ENCODE results near the gene P2RX3.

Gene P2RX3

DNA sequence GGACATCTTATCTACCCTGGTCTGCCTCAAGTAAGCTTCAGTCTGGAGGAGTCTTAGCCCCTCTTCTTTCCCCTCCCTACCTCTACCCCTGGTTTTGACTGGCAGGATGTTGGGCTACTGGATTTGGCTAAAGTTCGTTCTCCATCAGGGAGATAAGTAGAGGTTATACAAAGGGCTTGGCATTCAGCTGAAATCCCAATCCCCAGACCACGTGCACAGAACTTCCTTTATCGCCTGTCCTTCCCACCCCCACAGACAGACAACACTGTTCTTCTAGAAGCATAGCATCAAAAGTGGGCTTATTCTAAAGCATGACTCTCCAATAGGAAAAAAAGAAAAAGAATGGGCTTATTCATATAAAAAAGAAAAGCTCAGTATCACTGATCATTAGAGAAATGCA is 35.0 kb downstream of the P2RX3 start:
- no peak for DNase-seq (ENCODE audit: low read depth)

- DNase-seq (ENCODE audit: low read depth), result no peak
These were observed 36.8 kb downstream of the P2RX3 start for GRCh38 chr11:57374966-57375365.

DNA sequence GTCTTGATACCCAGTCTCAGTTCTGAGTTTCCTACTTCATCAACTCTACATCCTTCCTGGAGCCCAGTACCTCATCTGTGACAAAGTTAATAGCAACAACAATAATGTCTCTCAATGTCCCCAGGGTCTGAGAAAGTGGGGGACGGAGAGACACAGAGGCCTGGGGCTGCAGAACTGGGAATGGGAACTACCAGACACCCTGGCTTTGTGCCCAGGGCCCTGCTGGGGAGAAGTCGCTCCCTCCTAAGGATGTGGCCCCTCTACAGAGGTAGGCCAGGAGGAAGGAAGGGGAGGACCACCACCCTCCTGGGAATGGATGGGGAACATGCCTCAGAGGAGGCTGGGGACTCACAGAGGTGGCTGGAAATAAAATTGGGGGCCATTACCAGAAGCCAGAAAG is 37.3 kb downstream of the P2RX3 start:
- no peak for DNase-seq (ENCODE audit: low read depth)

DNA sequence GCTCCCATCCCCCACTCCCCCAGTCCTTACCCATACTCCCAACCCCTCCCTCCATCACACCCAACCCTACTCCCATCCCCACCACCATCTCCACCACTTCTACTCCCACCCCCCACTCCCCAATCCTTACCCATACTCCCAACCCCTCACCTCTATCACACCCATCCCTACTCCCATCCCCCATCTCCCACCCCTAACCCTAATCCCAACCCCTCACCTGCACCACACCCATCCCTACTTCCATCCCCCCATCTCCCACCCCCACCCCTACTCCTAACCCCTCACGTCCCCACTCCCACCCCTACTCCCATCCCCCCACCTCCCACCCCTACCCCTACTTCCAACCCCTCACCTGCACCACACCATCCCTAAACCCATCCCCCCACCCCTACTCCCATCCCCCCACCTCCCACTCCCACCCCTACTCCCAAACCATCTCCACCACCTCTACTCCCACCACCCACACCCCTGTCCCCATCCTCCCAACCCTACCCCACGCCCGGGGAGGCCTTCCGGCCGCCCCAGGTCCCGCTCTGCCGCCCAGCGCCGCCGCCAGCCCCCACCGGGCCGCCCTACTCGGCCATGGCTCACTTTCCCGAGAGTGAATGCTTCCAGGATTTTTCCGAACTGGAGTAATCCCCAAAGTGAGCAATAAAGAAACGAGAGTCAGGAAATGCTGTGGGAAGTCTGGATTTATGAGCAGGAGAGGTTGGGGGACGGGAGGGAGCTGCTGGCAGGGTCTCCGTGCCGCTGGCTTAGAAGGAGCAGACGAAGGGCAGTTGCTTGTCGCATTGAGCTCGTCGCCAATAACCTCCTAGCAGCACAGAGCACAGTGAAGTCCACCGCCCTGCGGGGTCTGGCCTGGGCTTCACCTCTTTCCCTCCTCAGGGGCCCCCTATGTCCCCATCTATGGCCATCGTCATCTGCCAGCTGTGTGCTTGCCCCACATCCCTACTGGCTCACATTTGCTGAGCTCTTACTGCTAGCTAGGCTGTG is 38.2 kb downstream of the P2RX3 start:
- no peak for DNase-seq (ENCODE audit: low read depth)

- DNase-seq (ENCODE audit: low read depth), result no peak
These were observed 39.0 kb downstream of the P2RX3 start for GRCh38 chr11:57377107-57377506.

- DNase-seq (ENCODE audit: low read depth), result peak; percentile 36
These were observed 40.0 kb downstream of the P2RX3 start for GRCh38 chr11:57378186-57378585.

- DNase-seq (ENCODE audit: low read depth), result peak; percentile 35
These were observed 41.6 kb downstream of the P2RX3 start for GRCh38 chr11:57379732-57380131.

DNA sequence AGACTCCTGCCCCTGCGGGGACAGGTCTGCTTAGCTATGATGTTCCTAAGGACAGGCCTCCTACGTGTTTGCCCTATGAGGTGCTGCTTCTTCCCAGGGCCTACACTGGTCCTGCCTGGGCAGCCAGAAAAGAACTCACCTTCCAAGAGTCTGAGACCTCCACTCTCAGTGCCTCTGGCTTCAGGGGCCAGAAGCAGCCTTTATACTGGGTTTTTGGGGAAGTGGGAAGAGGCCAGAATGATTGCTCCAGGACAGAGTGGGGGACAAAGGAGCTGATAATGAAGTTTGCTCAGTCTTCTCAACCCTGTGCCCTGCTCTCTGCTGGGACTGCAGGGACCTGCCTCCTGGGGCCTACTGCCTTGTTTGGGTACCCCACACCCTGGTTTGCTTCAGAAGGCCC is 42.8 kb downstream of the P2RX3 start, which contains the start of gene PRG3:
Gene PRG3 (minus strand): TSS at position 176 of the 400 bp plus-strand sequence. CDS start 442 bp downstream, outside the sequence.
- no peak for DNase-seq (ENCODE audit: low read depth)

DNA sequence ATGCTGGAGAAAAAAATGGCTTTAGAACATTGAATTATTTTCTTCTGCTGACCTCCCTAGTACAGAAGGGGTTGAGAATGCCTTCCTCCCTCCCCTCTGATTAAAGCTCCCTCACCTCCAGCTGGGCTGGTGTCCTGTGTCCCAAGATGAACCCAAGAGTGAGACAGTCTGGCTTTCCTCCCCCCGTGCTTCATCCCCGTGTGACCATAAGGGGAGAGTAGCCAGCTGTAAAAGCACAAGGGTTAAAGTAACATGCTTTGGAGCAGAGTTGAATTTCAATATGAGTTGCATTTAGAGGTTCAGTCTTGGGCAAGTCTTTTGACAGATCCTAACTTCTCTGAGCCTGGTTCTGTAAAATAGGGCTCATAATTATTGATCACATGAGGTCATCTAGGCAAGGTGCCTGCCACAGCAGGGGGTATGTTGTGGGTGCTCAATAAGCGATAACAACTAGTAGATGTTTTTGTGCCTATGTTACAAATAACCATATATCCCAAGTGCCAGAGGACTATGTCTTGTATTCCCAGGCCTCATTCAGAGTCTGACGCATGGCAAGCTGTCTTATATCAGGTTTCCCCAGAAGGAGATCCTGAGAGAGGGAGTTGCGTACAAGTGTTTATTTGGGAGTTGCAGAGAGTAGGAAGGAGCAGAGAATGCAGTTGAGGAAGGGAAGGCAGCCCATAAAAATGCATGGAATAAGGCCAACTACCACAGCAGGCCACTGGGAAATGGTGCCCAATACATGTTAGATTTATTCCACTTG is 48.2 kb downstream of the P2RX3 start:
- no peak for DNase-seq (ENCODE audit: low read depth)

- no peak for DNase-seq (ENCODE audit: low read depth)
These were observed 49.3 kb downstream of the P2RX3 start for GRCh38 chr11:57387289-57388030.

- DNase-seq (ENCODE audit: low read depth), result no peak
These were observed 52.4 kb downstream of the P2RX3 start, which contains the start of gene PRG2 for GRCh38 chr11:57390535-57390934. Gene PRG2, minus strand, starts transcription at chr11:57390650. Its CDS starts 706 bp downstream, at chr11:57389944.

DNA sequence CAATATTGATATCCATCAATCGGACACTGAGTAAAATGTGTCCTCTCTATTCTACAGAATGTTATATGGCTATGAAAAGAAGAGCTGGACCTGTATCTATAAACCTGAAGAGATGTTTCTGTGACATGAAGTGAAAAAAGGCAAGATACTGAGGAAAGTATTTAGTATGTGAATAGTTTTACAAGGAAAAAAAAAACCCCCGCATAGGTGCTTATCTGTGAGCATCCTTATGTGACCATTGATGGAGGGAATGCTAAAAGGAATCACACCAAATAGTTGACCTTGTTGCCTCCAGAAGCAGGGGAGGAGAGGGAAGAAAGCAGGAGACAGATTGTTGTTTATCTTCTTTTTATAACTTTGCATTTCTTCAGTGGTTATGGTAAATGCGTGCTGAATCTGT is 53.0 kb downstream of the P2RX3 start:
- DNase-seq (ENCODE audit: low read depth), result no peak

DNA sequence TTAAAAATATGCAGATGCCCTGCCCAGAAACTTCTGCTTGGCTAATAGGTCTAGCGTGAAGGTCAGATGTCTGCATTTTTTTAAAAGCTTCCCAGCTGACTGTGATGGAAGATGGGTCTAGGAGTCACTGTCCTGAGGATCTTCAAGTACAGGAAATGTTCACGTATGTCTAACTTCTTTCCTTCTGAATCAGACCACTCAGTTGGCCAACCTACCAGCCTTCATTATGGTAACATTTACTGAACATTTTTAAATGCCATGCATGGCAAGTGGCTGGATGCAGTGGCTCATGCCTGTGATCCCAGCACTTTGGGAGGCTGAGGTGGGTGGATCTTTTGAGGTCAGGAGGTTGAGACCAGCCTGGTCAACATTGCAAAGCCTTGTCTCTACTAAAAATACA is 53.4 kb downstream of the P2RX3 start:
- no peak for DNase-seq (ENCODE audit: low read depth)

- no peak for DNase-seq (ENCODE audit: low read depth)
These were observed 54.1 kb downstream of the P2RX3 start for GRCh38 chr11:57392066-57392762.

GRCh38 chr11:57392763-57393105 is 54.6 kb downstream of the P2RX3 start:
- DNase-seq (ENCODE audit: low read depth), result no peak

DNA sequence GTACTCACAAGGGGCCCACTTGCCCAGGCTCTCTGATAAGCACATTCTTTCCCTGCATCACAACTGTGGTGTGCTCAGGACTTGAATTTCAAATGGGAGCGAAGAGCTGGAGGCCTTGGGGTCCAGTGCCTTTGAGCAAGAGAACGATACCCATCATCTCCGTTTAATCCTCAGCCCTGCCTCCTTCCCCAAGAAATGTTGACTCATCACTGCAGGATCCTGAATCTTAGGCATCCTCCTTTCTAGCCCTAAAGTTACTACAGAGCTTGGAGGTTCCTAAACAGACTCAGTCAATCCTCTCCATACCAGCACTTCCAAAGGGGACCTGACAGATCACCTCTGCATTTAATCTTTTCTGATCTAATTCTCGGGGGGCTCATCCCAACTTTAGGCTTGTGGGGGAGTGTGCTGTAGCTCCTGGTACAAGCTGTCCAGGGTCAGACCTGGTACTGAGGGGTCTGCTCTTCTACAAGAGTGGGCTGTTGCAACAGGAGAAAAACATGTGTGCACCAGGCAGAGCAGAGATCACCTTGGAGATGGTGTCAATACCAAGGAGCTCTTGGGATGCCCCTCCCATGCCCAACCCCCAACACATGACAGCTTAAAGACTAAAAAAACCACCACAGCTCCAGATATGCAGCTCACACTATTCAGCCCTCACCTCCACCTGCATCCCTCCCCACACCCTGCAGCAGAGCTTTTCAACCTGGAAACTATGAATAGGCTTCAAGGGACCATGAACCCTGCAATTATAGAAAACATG is 56.2 kb downstream of the P2RX3 start:
- DNase-seq (ENCODE audit: low read depth), result no peak

DNA sequence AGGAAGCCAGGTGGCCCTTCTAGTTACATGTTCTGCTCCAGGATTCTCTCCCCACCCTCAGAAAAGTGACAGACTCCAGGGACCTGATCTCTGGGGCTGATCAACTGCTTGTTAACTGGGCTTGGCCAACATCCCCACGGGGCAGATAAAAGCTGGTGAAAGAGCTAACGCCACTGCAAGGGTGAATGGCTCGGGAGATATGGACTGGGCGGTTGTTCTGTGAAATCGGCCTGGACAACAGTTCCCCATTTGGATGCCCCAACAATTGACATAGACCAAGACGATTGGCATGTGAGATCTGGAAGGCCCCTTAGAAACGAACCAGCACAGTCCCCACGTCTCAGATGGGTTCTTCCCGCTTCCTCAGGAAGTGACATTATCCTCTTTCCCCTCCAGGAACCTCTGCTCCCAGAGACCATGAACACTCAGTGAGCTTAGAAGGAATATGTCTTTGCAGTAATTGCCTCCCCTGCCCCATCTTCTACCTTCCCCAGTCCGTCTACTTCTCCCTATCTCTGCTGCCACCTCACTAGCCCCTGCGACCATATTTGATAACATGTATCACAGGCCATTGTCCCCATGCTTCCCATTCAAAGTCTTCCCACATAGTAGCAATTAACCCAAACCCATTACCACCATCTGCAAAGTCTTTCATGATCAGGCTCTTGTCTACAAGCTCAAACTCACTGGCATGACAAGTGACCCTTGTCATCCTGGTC is 57.9 kb downstream of the P2RX3 start:
- no peak for DNase-seq (ENCODE audit: low read depth)

DNA sequence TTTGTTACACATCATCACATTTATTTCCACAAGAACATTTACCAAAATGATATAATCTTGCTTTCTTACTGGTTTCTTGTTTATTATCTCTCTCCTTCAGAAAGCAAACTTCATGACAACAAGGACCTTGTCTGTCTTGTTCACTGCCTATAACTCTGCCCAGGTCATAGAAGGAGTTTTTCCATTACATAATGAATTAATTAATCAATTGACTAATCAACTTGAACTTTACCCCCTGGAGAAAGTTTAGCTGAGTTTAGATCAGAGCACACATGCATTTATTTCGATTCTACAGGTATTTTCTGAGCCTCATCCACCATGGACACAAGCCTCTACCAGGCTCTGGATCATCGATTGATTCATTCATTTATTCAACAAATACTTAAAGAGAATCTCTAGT is 58.6 kb downstream of the P2RX3 start:
- DNase-seq (ENCODE audit: low read depth), result no peak

DNA sequence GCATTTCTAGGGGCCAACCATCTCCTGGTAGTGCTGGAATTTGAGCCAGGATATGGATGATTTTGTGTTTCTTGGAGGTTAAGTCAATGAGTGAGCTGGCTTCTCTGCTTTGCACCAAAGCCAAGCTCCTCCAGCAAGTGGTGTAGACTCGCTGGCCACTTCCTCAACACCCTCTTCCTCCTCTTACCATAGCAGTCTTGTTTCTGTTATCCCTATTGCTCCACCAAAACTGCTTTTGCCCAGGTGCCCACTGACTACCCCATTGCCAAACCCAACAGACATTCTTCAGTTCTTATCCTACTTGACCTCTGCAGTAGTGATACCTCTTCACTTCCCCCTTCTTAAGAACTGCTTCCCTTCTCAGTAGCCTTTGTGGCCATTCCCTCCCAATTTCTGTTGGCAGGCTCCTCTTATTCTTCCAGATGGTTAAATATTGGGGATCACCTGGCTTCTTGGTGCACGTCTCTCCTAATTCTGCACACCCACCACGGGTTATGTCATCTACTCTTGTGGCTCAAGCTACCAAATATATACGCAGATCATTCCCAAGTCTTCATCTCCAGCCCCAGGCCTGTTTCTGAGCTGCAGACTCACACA is 59.3 kb downstream of the P2RX3 start:
- no peak for DNase-seq (ENCODE audit: low read depth)

GRCh38 chr11:57399221-57399620 is 61.1 kb downstream of the P2RX3 start:
- DNase-seq (ENCODE audit: low read depth), result no peak
